Fibroblast of pulmonary artery (primary cell): ENCODE results near the gene KIFAP3.
"Not testable (repeated sequence)": the region's sequence is repeated elsewhere in the genome, so short reads cannot be mapped to it uniquely, and the experiment has no call there.

Experiments used
- DNase-seq: peaks from one replicate; pipeline ENCODE4 v3.0.0-alpha.2; 2010; ENCODE audit warnings: low read depth
- H3K4me3 ChIP-seq: replicated peaks from 2 replicates; pipeline ENCODE4 v1.5.1; 2011; ENCODE audit warnings: low read depth, mild to moderate bottlenecking, control low read depth, low read length, moderate library complexity
- CTCF ChIP-seq: IDR thresholded peaks from 2 replicates; pipeline ENCODE4 v1.5.1; 2011; ENCODE audit warnings: mild to moderate bottlenecking, control low read depth, low read length, inconsistent platforms; ENCODE audit errors: missing control alignments

The KIFAP3 gene

GRCh38 chr1:169924829-169925228 lies 149.7 kb downstream of the KIFAP3 start:
- no peak overlapping the region for H3K4me3 ChIP-seq
- TF ChIP-seq CTCF, result no peak
- DNase-seq, result no peak

GRCh38 chr1:169924063-169924462 lies 150.4 kb downstream of the KIFAP3 start:
- DNase-seq, result no peak
- no peak for TF ChIP-seq CTCF
- H3K4me3 ChIP-seq, result no peak overlapping the region

- H3K4me3 ChIP-seq, result no peak overlapping the region
- no peak for DNase-seq
- no peak for TF ChIP-seq CTCF
These were observed 153.4 kb downstream of the KIFAP3 start for GRCh38 chr1:169921080-169921479.

- no peak overlapping the region for H3K4me3 ChIP-seq
- no peak for DNase-seq
- no peak for TF ChIP-seq CTCF
These were observed 155.6 kb downstream of the KIFAP3 start for GRCh38 chr1:169918927-169919326.

- not testable (repeated sequence) for H3K4me3 ChIP-seq, DNase-seq
These were observed 156.3 kb downstream of the KIFAP3 start for GRCh38 chr1:169918220-169918619.

GRCh38 chr1:169915150-169915549 lies 159.3 kb downstream of the KIFAP3 start:
- H3K4me3 ChIP-seq, result no peak overlapping the region
- DNase-seq, result no peak
- TF ChIP-seq CTCF, result no peak

- no peak overlapping the region for H3K4me3 ChIP-seq
- DNase-seq, result peak; percentile 56
- TF ChIP-seq CTCF, result no peak
These were observed 160.0 kb downstream of the KIFAP3 start for GRCh38 chr1:169914531-169914930.

- no peak for TF ChIP-seq CTCF
- no peak for DNase-seq
- H3K4me3 ChIP-seq, result no peak overlapping the region
These were observed 165.0 kb downstream of the KIFAP3 start for GRCh38 chr1:169909499-169909898.
